Loucy (cell line): ENCODE results near the gene TSSK2.

Experiments used
- EZH2phosphoT487 ChIP-seq: fragments of 200-600 bp; IDR thresholded peaks from 2 replicates; pipeline ENCODE4 v1.6.1; 2018; ENCODE audit warnings: antibody characterized with exemption, mild to moderate bottlenecking, moderate library complexity, borderline replicate concordance
- TF ChIP-seq, protein P1 (sequence below): fragments of 200-600 bp; sonication (generic); conservative IDR thresholded peaks from 2 replicates; pipeline ENCODE4 v1.5.1; 2014; ENCODE audit warnings: mild to moderate bottlenecking, antibody characterized with exemption, low read length

GRCh38 chr22:19114984-19115552 lies 16.0 kb upstream of the TSSK2 start:
- TF ChIP-seq, protein P1, sequence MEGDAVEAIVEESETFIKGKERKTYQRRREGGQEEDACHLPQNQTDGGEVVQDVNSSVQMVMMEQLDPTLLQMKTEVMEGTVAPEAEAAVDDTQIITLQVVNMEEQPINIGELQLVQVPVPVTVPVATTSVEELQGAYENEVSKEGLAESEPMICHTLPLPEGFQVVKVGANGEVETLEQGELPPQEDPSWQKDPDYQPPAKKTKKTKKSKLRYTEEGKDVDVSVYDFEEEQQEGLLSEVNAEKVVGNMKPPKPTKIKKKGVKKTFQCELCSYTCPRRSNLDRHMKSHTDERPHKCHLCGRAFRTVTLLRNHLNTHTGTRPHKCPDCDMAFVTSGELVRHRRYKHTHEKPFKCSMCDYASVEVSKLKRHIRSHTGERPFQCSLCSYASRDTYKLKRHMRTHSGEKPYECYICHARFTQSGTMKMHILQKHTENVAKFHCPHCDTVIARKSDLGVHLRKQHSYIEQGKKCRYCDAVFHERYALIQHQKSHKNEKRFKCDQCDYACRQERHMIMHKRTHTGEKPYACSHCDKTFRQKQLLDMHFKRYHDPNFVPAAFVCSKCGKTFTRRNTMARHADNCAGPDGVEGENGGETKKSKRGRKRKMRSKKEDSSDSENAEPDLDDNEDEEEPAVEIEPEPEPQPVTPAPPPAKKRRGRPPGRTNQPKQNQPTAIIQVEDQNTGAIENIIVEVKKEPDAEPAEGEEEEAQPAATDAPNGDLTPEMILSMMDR = no peak
- TF ChIP-seq EZH2phosphoT487 = no peak
